Endometrial microvascular endothelial cells (primary cell): ENCODE data around the gene GNA12. TPM values are rescaled to one million over a fixed set of nuclear protein-coding genes. Genes with fewer than 3 reads are reported as not detected.
"Not testable (repeated sequence)": the region's sequence is repeated elsewhere in the genome, so short reads cannot be mapped to it uniquely, and the experiment has no call there.

Experiments
- in situ Hi-C: cut with HindIII; loops from 2 replicates; pipeline ENCODE4 v1.10.0; 2017; ENCODE audit warnings: low sequenced_read_pairs, low pct_unique_long_range_greater_than_20kb; ENCODE audit errors: inconsistent ontology term
- total RNA-seq: library from RNA; depleted of rRNA; stranded (reverse); fragments of >200 nt; gene quantifications from one replicate; pipeline ENCODE4 v1.2.3, GENCODE V29; 2015; ENCODE audit errors: inconsistent ontology term

Gene GNA12
- total RNA-seq, 1 donor from 2014 or later, result 66.5 TPM

DNA sequence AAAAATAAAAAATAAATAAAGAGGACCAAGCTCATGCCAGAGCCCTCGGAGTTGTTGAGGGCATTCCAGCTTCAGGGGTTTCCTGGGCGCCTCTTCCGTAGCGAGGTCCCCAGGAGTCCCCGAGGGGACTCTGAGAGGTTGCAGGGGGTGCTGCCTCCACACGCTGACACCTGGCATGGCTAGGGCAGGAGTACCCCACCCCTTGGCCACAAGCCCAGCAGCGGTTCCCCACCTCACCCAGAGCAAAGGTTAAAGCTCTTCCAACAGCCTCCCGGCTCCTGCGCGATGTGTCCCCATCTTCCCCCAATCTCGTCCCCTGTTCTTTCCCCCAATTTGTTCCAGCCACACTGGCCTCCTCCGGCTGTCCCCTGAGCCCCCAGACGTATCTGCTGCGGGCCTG lies 151.6 kb downstream of the GNA12 start:
- in situ Hi-C loops, result no loop called here

DNA sequence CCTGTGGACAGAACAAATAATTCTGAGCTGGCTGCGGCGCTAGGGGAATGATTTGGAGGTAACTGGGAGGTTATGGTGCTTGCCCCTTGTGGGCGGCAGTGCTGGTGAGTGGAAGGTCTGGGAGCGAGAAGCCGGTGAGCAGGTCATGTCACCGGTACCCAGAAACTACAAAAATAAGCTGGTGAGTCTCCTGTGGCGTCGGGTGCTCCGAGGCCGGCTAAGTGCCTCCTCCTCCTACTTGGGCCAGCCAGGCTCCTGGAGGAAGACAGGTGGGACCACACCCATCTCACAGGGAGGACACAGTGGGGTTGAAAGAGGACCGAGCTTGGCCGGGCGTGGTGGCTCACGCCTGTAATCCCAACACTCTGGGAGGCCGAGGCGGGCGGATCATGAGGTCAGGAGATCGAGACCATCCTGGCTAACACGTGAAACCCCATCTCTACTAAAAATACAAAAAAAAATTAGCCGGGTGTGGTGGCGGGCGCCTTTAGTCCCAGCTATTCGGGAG lies 152.1 kb downstream of the GNA12 start:
- in situ Hi-C loops, result not testable (repeated sequence)

DNA sequence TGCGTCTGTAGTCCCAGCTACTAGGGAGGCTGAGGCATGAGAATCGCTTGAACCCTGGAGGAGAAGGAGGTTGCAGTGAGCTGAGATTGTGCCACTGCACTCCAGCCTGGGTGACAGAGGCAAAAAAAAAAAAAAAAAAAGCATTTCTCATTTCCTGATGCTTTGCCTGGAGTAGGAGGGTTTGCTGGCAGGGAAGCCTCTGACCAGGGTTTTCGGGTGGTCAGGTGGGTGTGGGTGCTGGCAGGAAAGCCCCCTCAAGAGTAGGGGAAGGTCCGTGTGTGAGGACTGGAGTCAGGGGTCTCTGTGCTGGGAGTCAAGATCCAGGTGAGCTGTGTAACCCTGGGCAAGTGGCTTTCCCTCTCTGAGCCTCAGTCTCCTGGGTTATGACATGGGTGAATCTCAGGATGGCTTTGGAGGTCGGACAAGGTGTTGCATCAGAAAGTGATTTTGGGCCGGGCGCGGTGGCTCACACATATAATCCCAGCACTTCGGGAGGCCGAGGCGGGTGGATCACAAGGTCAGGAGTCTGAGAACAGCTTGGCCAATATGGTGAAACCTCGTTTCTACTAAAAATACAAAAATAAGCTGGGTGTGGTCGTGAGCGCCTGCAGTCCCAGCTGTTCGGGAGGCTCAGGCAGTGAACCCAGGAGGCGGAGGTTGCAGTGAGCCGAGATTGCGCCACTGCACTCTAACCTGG lies 152.9 kb downstream of the GNA12 start:
- in situ Hi-C loops, result no loop called here

DNA sequence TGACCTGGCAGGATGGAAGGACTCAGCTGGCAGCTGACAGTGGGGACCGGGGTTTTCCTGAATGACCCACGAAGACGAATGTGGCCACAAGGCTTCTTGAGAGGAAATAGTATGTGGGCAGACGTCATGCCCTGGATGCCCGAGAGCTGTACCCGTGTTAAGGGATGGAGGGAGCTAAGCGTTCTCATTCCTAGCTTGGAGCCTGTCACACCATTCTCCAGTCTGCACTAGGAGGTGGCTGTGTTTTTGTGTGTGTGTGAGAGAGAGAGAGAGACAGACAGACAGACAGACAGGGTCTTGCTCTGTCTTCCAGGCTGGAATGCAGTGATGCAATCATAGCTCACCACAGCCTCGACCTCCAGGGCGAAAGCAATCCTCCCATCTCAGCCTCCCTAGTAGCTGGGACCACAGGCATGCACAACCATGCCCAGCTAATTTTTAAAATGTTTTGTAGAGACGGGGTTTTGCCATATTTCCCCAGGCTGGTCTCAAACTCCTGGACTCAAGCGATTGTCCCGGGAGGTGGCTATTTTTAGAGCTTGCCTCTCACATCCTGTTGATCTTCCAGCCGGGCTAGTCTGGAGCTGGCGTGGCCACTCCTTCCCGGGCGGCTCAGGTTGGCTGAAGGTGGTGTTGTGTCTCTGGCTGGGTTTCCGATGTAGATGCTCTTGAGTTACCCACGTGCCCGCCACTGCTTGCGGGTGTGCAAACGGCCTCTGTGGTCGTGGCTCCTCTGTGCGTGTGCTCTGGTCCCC lies 154.0 kb downstream of the GNA12 start:
- in situ Hi-C loops, result no loop called here

DNA sequence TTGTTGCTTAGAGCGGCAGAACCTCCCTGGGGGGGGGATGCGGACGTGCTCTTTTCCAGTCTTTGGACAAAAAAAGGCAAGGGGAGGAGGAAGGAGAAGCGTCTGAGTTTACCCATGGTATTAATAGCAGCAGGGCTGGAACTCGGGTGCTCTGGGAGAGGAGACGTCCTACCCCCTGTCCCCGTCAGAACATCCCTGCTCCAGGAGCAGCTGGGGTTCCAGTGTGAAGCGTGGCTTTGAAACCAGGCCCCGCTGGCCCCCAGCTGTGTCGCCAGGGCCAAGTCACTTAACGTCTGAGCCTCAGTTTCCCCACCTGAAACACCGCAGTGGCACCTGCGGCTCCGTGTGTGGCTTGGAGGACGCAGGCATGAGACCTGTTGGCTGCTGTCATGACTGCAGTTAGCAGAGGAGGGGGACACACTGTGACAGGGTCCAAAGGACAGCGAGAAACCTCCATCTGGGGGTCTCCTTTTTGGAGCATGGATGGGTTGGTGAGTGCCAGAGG lies 154.7 kb downstream of the GNA12 start:
- in situ Hi-C loops, result no loop called here

DNA sequence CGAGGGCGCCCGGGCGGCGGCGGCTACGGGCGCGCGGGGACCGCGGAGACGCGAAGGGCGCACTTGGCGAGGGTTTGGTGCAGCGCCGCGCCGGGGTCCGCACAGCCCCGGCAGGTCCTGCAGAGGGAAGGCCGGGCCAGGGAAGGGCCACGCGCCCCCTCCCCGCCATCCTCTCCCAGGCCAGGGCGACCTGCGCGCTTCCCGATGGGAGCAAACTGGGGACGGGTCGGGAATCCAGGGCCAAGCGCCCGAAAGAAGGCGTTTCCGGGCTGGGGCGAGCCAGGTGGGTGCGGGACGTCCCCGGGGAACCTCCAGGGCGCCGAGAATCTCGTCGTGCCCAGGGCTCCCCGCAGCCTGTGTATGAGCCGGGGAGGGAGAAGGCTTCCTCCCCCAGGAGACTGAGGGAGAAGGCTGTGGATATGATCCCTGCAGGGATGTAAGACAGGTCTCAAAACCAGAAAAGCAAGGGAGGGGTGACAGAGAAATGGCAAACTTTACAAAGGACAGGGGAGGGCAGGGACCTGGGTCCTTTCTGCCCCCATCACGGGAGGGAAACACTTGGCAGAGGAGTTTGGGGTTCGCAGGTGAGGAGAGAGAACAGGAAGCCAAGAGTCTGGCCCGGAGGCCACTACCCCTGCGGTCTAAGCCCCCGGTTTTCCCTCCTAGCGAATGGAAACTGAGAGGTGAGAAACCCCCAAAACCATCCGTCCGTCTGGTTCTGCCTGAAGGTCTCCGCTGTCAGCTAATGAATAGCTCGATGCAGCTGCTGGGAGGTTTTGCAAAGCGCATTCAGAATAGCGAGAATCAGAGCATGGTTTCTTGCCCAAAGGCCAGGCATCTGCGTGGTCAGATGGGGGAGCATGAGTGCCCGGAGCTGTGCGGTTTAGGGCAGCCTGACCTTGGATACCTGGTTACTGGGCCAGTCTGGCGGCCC lies 155.4 kb downstream of the GNA12 start:
- in situ Hi-C loops, result no loop called here

DNA sequence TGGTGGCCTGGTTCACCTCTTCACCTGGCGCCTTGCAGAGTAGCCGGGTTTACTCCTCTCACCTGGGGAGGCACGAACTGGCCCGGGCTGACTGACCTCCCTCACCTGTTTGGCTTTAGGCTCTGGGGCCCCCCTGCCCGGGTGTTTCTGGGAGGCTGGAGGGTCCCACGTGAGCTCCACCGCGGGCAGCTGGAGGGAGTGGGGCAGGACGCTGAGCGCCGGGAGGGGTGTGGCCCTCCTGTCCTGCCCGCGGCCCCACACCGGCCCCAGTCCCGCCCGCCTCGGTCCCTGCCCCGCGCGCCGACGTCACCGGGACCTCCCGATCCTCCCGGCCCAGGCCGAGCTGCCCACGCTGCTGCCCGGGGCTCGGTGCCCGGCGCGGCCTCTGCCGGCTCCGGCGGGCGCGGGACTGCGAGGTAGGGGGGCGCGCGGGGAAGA lies 156.2 kb downstream of the GNA12 start, which contains the start of gene AMZ1:
AMZ1 (plus strand) TSS at position 322 of the 438 bp plus-strand sequence. CDS start 12,250 bp downstream, outside the sequence.
- in situ Hi-C loops, result no loop called here

DNA sequence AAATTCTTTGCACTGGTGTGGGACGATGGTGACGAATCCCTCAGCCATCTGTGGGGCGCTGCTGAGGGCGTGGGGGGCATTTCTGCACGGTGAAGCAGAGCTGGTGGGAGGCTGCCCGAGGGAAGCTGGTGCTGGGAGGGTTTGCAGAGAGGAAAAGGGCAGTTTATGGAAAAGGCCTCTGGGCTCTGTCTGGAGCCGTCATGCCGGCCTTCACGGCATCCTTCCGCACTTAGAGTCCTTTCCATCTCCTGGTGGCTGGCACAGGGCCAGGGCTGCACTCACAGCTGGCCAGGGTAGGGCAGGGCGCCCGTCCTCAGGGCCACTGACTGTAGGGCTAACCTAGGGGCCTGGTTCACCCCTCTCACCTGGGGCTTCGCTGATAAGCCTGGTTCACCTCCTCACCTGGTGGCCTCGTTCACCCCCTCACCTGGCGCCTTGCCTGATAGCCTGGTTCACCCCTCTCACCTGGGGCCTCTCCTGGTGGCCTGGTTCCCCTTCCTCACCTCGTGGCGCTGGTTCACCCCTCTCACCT lies 156.7 kb downstream of the GNA12 start:
- in situ Hi-C loops, result no loop called here

DNA sequence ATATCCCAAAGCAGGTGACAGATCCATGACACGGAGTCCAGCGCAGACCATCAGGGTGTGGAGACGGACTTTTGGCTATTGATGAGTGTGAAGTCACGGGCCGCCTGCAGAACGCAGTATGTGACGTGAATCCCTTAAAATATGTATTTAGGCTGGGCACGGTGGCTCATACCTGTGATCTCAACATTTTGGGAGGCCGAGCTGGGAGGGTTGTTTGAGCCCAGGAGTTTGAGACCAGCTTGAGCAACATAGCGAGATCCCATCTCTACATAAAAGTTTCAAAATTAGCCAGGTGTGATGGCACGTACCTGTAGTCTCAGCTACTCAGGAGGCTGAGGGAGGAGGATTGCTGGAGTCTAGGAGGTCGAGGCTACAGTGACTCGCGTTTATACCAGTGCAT lies 158.0 kb downstream of the GNA12 start:
- in situ Hi-C loops, result no loop called here

DNA sequence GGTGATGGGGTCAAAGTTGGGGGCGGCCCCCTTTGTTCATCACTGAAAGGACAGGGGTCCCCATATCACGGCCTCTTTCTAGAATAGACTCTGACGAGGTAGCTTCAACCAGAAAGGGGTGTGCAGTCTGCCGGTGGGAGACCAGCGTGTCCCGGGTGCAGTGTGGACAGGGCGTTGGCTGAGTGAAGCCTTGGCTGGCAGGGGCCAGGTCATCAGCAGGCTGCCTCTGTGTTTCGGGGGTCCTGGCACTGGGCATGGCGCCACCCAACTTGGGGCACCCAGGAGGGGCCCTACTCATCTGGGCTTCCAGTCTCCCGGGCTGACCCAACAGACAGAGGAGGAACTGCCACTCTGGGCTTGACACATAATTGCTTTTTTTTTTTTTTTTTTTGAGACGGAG lies 159.6 kb downstream of the GNA12 start:
- in situ Hi-C loops, result no loop called here

DNA sequence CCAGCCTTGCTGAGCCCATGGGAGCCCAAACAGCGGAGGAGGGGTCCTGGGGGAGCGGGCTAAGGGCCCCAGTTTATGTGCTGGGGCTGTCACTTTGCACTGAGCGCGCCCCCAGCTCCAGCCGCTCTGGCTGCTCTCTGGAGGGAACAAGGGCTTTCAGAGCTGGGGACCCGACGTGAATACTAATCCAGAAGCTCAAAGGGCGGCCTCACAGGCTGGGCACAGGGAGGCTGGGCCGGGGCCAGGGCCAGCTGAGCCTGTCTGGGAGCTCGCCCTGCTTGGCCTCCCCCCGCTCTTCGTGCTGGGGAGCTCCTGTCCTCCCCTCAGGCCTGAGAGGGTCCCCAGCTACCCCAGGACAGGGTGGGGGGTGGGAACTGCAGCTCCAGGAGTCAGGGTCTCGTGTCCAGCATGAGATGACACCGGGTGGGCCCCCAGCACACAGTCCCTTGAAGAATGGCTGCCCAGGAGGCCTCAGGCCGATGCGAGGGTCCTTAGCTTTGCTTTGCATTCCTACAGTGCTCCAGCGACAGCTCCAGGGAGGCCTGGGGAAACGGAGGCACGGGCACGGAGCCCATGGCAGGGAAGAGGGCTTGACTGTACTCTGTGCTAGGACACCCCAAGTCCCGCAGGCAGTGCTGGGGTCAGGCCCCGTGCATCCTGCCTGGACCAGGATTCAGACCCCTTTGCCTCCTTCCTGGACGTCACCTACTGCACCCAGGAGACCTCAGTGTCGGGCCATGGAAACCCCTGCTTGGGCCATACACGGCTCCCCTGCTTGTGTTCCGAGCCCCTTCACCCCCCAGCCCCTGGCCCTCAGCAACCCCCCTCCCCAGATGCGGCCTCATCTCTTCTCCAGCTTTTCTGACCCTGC lies 161.9 kb downstream of the GNA12 start:
- in situ Hi-C loops, result no loop called here

DNA sequence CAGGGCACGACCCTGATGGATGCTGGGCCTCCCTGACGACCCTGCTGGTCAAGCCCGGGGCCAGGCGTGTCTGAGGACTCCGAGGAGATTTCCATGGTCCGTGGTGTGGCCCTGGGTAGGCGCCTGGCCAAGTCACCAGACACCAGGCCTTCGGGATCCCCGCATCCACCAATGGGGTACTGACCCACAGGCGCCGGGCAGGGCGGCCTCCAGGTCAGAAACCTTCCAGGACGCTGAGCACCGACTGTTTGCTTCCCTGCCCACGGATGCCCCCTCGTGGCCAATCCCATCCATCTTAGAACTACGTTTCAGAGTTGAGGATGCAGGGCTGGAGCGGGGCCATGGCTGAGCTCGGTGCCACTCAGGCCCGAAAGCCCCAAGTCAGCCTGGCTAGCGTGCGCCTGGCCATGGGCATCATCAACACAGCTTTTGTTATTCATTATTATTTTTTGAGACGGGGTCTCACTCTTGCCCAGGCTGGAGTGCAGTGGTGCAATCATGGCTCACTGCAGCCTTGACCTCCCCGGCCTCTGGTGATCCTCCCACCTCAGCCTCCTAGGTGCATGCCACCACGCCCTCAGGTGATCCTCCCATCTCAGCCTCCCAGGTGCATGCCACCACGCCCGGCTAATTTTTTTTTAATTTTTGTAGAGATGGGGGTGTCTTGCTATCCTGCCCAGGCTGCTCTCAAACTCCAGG lies 163.2 kb downstream of the GNA12 start:
- in situ Hi-C loops, result no loop called here

DNA sequence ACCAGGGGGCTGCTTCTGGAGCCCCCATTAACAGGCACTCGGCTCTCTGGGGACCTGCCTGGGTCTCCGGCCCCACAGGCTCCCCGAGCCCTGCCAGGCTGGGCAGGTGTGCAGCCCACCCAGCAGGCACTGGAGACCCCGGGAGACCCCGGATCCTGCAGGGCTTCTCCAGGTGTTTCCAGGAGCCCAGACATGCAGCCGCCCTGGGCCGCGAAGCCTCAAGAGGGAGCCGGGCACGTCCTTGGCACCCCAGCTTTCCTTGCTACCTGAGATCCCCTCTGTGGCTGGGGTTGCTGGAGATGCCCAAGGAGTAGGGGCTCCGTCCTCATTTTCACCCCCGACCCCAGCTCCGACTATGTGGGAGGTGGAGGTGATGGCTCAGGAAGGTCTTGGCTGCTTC lies 163.9 kb downstream of the GNA12 start:
- in situ Hi-C loops, result no loop called here

DNA sequence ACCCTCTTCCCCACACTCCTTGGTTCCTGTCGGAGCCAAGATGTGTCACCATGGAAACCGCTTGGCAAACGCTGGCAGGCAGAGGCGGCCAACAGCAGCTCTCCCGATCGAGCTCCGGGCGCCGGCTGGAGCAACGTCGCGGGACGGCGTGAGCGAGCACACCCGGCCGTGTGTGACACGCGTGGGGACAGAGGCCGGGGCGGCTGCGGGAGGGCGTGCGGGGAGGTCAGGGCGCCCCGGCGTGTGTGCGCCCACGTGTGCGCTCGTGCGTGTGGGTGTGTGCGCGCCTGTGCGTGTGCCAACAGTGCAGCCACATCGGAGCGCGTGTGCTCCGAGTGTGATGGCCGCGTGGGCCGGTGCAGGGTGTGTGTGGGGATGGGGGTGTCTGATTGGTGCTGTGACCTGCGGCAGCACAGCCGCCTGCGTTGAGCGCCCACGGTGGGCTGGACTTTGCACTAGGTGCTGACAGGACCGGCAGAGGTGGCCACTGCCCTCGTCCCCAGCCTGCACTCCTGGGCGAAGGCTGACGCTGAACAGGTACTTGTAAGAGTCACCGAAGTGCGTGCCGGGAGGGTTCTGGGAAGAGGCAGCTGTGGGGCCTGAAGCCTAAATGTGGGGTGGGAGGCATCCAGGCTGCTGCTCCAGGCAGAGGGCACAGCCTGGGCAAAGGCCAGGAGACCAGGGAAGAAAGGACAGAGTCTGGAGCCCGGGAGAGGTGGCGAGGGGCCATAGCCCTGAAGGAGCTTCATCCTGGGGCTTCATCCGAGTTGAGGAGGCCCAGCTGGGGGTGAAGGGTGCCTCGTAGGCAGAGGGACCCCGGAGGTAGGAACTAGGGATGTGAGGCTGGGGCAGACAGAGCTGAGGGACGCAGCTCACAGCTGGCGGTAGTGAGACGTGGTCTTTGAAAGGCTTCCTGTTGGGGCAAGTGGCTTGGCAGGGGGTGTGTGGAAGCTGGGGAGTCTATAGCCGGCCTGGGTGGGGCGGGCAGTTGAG lies 164.7 kb downstream of the GNA12 start:
- in situ Hi-C loops, result not testable (repeated sequence)

DNA sequence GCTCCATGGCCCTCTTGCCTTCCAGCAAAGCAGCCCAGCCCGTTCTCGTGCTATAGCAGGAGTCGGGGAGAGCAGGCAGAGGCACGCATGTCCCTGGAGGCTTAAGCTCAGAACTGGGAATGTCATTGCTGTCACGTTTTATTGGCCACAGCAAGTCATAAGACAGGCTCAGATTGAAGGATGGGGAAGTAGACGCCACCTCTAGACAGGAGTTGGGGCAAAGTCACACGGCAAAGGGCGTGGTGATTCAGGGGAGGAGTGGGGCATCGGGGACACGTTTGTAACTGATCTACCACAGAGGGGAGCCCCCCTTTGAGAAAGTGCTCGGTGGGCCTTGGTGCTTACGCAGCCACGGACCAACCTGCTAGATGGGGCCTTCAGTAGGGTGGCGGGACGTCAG lies 165.7 kb downstream of the GNA12 start:
- in situ Hi-C loops, result not testable (repeated sequence)
